Neuronal stem cell (in vitro differentiated cells): ENCODE data around the gene PCED1A.
"Not testable (repeated sequence)": the region's sequence is repeated elsewhere in the genome, so short reads cannot be mapped to it uniquely, and the experiment has no call there.

Source experiments
- DNase-seq: peaks from one replicate; pipeline ENCODE4 v3.0.0-alpha.2; 2013; ENCODE audit warnings: low spot score
- H2AFZ ChIP-seq: one replicate; pipeline ENCODE4 v1.6.1; 2013; ENCODE audit warnings: mild to moderate bottlenecking, low read length, inconsistent platforms
- H2AK5ac ChIP-seq: 2 replicates; pipeline ENCODE4 v1.6.1; 2013; ENCODE audit warnings: low read depth, mild to moderate bottlenecking, inconsistent platforms, low read length, moderate library complexity, mixed read lengths
- H2BK120ac ChIP-seq: 2 replicates; pipeline ENCODE4 v1.6.1; 2013; ENCODE audit warnings: low read depth, mild to moderate bottlenecking, inconsistent platforms, low read length, moderate library complexity, mixed read lengths
- H2BK12ac ChIP-seq: one replicate; pipeline ENCODE4 v1.6.1; 2013; ENCODE audit warnings: low read length, inconsistent platforms
- H2BK15ac ChIP-seq: 2 replicates; pipeline ENCODE4 v1.6.1; 2013; ENCODE audit warnings: mild to moderate bottlenecking, low read length, inconsistent platforms, mixed read lengths
- H2BK5ac ChIP-seq: one replicate; pipeline ENCODE4 v1.6.1; 2013; ENCODE audit warnings: inconsistent platforms, mild to moderate bottlenecking, low read length, moderate library complexity
- H3K14ac ChIP-seq: one replicate; pipeline ENCODE4 v1.6.1; 2013; ENCODE audit warnings: low read length, inconsistent platforms
- H3K18ac ChIP-seq: 2 replicates; pipeline ENCODE4 v1.6.1; 2013; ENCODE audit warnings: low read length, inconsistent platforms
- H3K23ac ChIP-seq: 2 replicates; pipeline ENCODE4 v1.6.1; 2013; ENCODE audit warnings: low read depth, mild to moderate bottlenecking, mixed read lengths, low read length, inconsistent platforms; ENCODE audit not compliant: poor library complexity
- H3K27ac ChIP-seq: replicated peaks from 3 replicates; pipeline ENCODE4 v1.5.1; 2013; ENCODE audit warnings: low read length, inconsistent platforms
- H3K27me3 ChIP-seq, 3 experiments: 2 replicates each; pipeline ENCODE4 v1.6.1; 2013; ENCODE audit warnings: low read length in 3 of 3, mild to moderate bottlenecking in 2 of 3, inconsistent platforms in 1 of 3, low read depth in 1 of 3, mixed read lengths in 1 of 3, moderate library complexity in 1 of 3; ENCODE audit not compliant: control insufficient read depth in 3 of 3, insufficient read depth in 3 of 3
- H3K36me3 ChIP-seq, 2 donors: replicated peaks in 1 of 2; 2 replicates each; pipeline ENCODE4 v1.6.1; 2013; ENCODE audit warnings: low read length in 2 of 2; ENCODE audit not compliant: control insufficient read depth in 2 of 2, insufficient read depth in 2 of 2
- H3K4ac ChIP-seq: 2 replicates; pipeline ENCODE4 v1.6.1; 2013; ENCODE audit warnings: inconsistent platforms, mild to moderate bottlenecking, low read length, moderate library complexity
- H3K4me1 ChIP-seq, 2 donors: 1 replicate in 1 of 2; 2 replicates in 1 of 2; pipeline ENCODE4 v1.6.1; 2013; ENCODE audit warnings: low read length in 2 of 2, low read depth in 1 of 2; ENCODE audit not compliant: control insufficient read depth in 2 of 2, insufficient read depth in 1 of 2
- H3K4me2 ChIP-seq: one replicate; pipeline ENCODE4 v1.6.1; 2013; ENCODE audit warnings: mild to moderate bottlenecking, low read length, inconsistent platforms; ENCODE audit not compliant: insufficient read depth, poor library complexity, severe bottlenecking
- H3K4me3 ChIP-seq, 2 donors: 2 replicates each; pipeline ENCODE4 v1.5.1; 2013; ENCODE audit warnings: low read length in 2 of 2, mild to moderate bottlenecking in 2 of 2, inconsistent platforms in 1 of 2, moderate library complexity in 1 of 2
- H3K79me1 ChIP-seq: one replicate; pipeline ENCODE4 v1.6.1; 2013; ENCODE audit warnings: low read depth, mild to moderate bottlenecking, inconsistent platforms, low read length, moderate library complexity
- H3K9ac ChIP-seq: one replicate; pipeline ENCODE4 v1.6.1; 2013; ENCODE audit warnings: mild to moderate bottlenecking, low read depth, low read length, inconsistent platforms; ENCODE audit not compliant: poor library complexity
- H3K9me3 ChIP-seq, 2 donors: replicated peaks in 1 of 2; 2 replicates each; pipeline versions ENCODE3 to v1.6.1; 2013; ENCODE audit warnings: low read length in 2 of 2, mild to moderate bottlenecking in 2 of 2, inconsistent platforms in 1 of 2, low read depth in 1 of 2, mixed read lengths in 1 of 2, moderate library complexity in 1 of 2; ENCODE audit not compliant: control insufficient read depth in 2 of 2, insufficient read depth in 1 of 2
- H4K8ac ChIP-seq: one replicate; pipeline ENCODE4 v1.6.1; 2013; ENCODE audit warnings: low read depth, mild to moderate bottlenecking, inconsistent platforms, low read length, moderate library complexity
- H4K91ac ChIP-seq: one replicate; pipeline ENCODE4 v1.6.1; 2013; ENCODE audit warnings: low read length, low read depth, mild to moderate bottlenecking, inconsistent platforms; ENCODE audit not compliant: poor library complexity
- WGBS, 2 donors: extraction: QIAGEN DNeasy Blood & Tissue Kit; methylation state at CpG; one replicate each; pipeline ENCODE4 v1.1.7; 2013; ENCODE audit warnings: missing lambda C conversion rate in 2 of 2, mixed read lengths in 1 of 2; ENCODE audit not compliant: insufficient read length in 2 of 2, insufficient replicate concordance in 1 of 2; ENCODE audit errors: extremely low coverage in 2 of 2; 5-methylcytosine and 5-hydroxymethylcytosine counted together

Gene PCED1A

DNA sequence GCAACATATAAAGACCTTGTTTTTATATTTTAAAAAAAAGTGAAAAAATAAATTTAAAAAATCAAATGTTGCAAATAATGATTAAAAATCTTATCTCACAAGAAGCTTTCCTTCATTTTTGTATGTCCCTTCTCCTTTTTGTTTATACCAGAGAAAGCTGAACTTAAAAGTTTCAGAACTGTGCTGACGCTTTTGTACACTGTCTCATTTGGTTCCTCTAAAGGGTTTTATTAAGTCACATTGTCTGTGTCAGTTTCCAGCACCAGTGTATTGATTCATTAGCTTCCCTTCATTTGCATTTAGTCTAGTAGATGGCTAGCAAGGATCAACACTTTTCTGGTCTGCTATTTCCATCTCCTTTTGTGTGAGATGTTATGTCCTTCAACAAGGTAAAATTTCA, 6.7 kb downstream of the PCED1A start:
- no peaks in the 10 kb centered on the region for H3K79me1 ChIP-seq
- no peak overlapping the region for H4K8ac ChIP-seq
- no peak overlapping the region for H3K18ac ChIP-seq
- H2AK5ac ChIP-seq = no peak overlapping the region
- no peak for DNase-seq
- WGBS, 2 donors = no CpG with 5 or more reads among the region's 1 CpG
- no peak overlapping the region for H3K9ac ChIP-seq
- H2BK12ac ChIP-seq = no peak overlapping the region
- H3K4me1 ChIP-seq = peaks cover 0 to 2% of the 10 kb centered on the region in 2 donors
- no peaks in the 10 kb centered on the region for H3K27me3 ChIP-seq
- no peak overlapping the region for H2BK15ac ChIP-seq
- H2BK5ac ChIP-seq = no peak overlapping the region
- no peak overlapping the region for H3K4me3 ChIP-seq
- H3K9me3 ChIP-seq = peaks cover 0 to 4% of the 10 kb centered on the region in 2 donors
- no peak overlapping the region for H2BK120ac ChIP-seq
- no peak overlapping the region for H3K14ac ChIP-seq
- H3K36me3 ChIP-seq = peaks cover 13 to 39% of the 10 kb centered on the region in 2 donors
- H2AFZ ChIP-seq = no peak overlapping the region
- no peak overlapping the region for H3K27ac ChIP-seq
- H3K4me2 ChIP-seq = no peak overlapping the region
- no peak overlapping the region for H3K23ac ChIP-seq
- no peak overlapping the region for H3K4ac ChIP-seq
- no peak overlapping the region for H4K91ac ChIP-seq

DNA sequence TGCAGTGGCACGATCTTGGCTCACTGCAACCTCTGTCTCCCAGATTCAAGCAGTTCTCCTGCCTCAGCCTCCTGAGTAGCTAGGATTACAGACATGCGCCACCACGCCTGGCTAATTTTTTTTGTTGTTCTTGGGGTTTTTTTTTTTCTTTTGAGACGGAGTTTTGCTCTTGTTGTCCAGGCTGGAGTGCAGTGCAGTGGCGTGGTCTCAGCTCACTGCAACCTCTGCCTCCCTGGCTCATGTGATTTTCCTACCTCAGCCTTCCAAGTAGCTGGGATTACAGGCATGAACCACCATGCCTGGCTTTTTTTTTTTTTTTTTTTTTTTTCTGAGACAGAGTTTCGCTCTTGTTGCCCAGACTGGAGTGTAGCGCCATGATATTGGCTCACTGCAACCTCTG, 9.2 kb downstream of the PCED1A start:
- H3K4me2 ChIP-seq, DNase-seq, H4K91ac ChIP-seq, H2BK15ac ChIP-seq, H3K14ac ChIP-seq, H2AFZ ChIP-seq, H3K4me3 ChIP-seq, H3K18ac ChIP-seq, H3K9me3 ChIP-seq, H3K4ac ChIP-seq, H2BK5ac ChIP-seq, H3K4me1 ChIP-seq, H2BK120ac ChIP-seq, H3K27ac ChIP-seq, H3K79me1 ChIP-seq, H2BK12ac ChIP-seq, H2AK5ac ChIP-seq, H4K8ac ChIP-seq, H3K9ac ChIP-seq, H3K23ac ChIP-seq: not testable (repeated sequence)
- WGBS, 2 donors = no CpG with 5 or more reads among the region's 7 CpGs
- H3K27me3 ChIP-seq = peaks cover 0 to 10% (median 0%) of the 10 kb centered on the region in 3 experiments
- peaks cover 5 to 15% of the 10 kb centered on the region in 2 donors for H3K36me3 ChIP-seq

DNA sequence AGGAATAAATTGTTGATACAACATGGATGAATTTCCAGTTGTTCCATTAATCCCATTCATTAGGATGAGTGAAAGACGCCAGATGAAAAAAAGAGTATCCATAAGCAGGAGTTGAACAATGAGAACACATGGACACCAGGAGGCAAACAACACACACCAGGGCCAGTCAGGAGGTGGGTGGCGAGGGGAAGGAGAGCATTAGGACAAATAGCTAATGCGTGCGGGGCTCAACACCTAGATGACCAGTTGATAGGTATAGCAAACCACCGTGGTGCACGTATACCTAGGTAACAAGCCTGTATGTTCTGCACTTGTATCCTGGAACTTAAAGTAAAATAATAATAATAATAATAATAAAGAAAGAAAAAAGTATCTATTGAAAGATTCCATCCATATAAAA, 11.1 kb downstream of the PCED1A start:
- Histone ChIP-seq H3K9me3 (no peaks in the 10 kb centered on the region), H3K27ac (no peak overlapping the region), H3K9ac (no peak overlapping the region), H3K4me3 (no peak overlapping the region), H4K8ac (no peak overlapping the region), H3K14ac (no peak overlapping the region), H3K4me2 (no peak overlapping the region), H3K36me3 (no peaks in the 10 kb centered on the region), H3K27me3 (peaks cover 0 to 18% (median 0%) of the 10 kb centered on the region in 3 experiments), H2BK5ac (no peak overlapping the region), H3K23ac (no peak overlapping the region), H3K4me1 (no peaks in the 10 kb centered on the region), H2BK120ac (no peak overlapping the region), H2BK15ac (no peak overlapping the region), H3K4ac (no peak overlapping the region), H2BK12ac (no peak overlapping the region), H4K91ac (no peak overlapping the region), H3K79me1 (no peaks in the 10 kb centered on the region), H2AFZ (no peak overlapping the region), H3K18ac (no peak overlapping the region), H2AK5ac (no peak overlapping the region)
- no CpG with 5 or more reads among the region's 6 CpGs for WGBS, 2 donors
- no peak for DNase-seq

DNA sequence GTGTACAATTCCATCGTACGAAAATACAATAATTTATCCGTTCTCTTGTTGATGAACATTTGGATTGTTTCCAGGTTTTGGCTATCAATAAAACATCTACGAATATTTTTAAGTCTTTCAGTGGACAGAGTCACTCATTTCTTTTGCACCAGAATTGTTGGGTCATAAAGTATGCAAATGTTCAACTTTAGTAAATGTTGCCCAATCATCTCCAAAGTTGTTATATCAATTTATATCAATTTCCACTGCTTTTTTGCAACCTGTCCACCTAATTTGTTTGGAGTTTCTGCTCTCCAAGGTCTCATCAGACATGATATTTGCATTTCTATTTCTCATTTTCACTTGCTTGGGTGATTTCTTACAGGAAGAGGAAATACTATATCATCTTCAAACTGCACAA, 13.8 kb downstream of the PCED1A start:
- Histone ChIP-seq H3K27me3 (peaks cover 2 to 23% (median 6%) of the 10 kb centered on the region in 3 experiments), H3K9ac (no peak overlapping the region), H4K8ac (no peak overlapping the region), H2AK5ac (no peak overlapping the region), H3K23ac (no peak overlapping the region), H3K9me3 (peaks cover 0 to 3% of the 10 kb centered on the region in 2 donors), H3K18ac (no peak overlapping the region), H3K14ac (no peak overlapping the region), H3K4me2 (no peak overlapping the region), H2BK15ac (no peak overlapping the region), H2BK120ac (no peak overlapping the region), H2BK5ac (no peak overlapping the region), H3K27ac (no peak overlapping the region), H3K79me1 (no peaks in the 10 kb centered on the region), H3K4ac (no peak overlapping the region), H4K91ac (no peak overlapping the region), H3K4me3 (no peak overlapping the region), H2AFZ (no peak overlapping the region), H3K4me1 (peaks cover 0 to 2% of the 10 kb centered on the region in 2 donors), H3K36me3 (no peaks in the 10 kb centered on the region), H2BK12ac (no peak overlapping the region)
- no CpG with 5 or more reads among the region's 4 CpGs for WGBS, 2 donors
- DNase-seq = no peak
